SKM-1 (cell line): ENCODE results near the gene TP53TG5.
"Not testable (repeated sequence)": the region's sequence is repeated elsewhere in the genome, so short reads cannot be mapped to it uniquely, and the experiment has no call there.

ENCODE experiments used
- DNase-seq: peaks from one replicate; lab custom pipeline; 2025; ENCODE audit not compliant: unreplicated experiment; lab: John Stamatoyannopoulos, UW

The TP53TG5 gene

DNA sequence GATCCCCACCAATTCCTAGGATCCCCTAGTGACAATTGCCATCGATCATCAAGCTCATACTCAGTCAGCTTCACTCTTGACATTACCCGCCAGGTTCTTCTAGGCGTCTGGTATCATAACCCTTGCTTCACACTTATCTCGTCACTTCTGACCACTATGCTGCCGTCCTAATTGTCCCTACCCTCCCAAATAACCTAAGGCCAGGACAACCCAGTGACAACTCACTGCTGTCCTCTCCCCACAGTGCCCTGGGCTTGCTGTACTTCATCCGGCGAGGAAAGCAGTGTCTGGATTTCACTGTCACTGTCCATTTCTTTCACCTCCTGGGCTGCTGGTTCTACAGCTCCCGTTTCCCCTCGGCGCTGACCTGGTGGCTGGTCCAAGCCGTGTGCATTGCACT is 11.5 kb downstream of the TP53TG5 start:
- no peak for DNase-seq

DNA sequence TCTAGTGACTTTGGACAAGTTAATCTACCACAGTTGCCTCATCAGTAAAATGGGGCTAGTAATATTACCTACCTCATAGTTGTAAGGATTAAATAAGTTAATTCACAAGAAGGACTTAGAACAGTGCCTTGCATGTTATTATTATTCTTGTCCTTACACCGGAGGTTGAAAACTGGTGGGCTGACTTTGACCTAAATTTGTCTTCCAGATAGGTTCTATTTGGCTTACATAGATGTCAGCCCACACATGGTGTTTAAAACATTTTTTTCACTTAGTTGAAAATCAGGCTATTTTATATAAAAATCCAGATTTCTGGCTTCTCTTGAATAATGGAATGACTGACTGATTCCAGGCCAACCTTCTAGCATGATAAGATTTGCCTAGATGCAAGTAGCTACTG is 11.9 kb downstream of the TP53TG5 start:
- DNase-seq = no peak

DNA sequence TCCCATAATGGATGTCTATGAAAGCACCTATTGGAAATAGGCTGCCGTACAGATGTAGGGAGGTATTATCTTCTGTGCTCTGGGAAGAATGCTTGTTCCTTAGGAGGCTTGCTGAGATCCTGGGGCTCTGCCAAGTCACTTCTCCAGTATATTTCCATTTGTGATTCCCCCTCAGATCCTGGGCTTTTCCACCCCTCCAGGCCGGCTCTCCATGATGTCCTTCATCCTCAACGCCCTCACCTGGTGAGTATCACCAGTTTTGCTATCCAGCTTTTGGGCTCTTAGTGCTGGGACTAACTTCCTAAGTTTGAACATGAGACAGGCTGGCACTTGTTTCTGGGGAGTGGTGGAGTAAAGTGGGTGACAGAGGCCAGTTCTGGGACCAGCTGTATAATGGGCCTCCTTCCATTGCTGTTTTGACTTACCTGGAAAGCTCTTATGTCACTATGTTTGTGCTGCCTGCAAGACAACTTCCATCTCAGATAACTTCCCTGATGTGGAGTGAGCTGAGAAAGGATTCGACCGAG is 12.6 kb downstream of the TP53TG5 start:
- no peak for DNase-seq

DNA sequence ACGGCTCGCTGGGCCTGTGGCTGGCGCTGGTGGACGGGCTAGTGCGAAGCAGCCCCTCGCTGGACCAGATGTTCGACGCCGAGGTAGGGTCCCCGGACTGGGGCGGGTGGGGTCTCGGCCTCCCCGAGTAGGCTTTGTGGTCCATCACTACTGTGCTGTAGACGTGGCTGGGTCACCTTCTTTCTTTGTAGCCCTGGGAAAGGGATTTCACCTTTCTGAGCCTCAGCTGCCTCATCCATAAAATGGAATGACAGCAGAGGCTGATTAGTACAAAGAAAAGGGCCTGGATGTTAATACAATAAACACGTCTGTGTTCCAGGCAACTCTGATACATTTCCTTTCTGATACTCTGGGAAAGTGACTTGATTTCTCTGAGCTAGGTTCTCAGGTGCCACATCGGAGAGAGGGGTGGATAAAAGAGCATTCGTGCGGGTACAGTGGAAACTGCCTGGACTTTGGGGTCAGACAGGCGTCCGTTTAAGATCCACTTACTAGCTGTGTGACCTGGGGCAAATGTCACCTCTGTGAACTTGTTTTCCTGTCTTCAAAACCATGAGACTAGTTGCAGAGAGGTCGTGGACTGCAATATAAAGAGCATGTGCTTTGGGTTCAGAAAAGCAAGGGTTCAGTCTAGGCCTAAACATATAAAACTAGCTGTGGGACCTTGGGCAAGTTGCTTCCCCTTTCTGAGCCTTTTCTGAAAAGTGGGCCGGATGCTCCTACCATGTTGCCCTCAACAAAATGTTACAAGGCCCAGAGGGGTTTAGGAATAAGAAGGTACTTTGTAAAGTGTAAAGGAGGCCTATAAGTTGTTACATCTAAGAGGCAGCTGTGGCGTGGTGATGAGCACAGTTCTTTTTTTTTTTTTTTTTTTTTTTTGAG is 14.3 kb downstream of the TP53TG5 start:
- no peak for DNase-seq

DNA sequence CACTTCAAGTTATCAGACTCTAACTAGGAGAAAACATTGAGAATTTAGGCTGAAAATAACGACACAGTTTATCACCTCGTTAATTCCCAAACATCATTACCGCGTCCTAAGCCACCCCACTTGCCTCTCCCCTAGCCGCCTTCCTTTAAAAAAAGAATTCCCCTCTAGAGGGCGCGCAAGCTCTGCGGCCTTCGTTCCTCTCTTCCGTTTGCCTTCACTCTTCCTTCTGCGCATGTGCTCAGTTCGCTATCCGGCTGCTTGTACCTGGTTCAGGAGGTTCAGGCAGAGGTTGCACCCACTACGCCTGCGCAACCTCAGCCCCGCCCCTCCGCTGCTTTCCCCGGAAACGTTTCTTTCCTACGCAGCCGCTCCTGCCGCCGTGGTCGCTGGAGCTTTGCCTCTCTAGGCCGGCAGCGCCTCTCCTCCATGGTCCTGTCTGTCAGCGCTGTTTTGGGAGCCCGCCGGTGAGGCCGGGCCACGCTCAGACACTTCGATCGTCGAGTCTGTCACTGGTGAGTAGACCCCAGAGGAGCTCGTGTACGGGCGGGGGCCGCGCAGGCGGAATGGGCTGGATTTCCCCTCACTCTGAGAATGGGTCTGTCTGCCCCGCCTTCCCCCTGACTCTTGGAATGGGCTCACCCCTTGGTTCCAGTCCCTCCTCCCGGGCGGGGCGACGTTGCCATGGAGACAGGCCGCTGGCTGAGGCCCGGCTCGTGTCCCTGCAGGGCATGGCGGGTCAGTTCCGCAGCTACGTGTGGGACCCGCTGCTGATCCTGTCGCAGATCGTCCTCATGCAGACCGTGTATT is 15.1 kb downstream of the TP53TG5 start, which contains the start of gene SYS1:
TSS of gene SYS1 (plus strand) at position 353 of the 807 bp plus-strand sequence. CDS start at position 729, 376 bp downstream.
- DNase-seq = peak; percentile 99

DNA sequence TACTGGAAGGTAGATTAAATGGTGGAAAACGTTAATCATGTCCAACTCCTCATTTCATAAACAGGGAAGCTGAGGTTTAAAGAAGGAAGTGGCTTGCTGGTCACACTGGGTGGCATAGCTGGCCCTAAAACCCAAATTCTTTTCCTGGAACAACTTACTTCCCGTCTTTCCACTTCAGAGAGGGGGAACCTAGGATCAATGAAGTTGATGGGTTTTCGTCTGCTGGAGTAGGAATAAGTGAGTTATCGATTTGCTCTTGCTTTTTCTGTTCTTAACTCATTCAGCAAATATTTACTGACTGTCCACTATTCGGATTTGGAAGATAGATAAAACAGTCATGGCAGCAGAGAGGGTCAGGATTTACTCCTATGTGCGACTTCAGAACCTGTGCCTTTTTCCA is 16.3 kb downstream of the TP53TG5 start:
- peak; percentile 12 for DNase-seq

DNA sequence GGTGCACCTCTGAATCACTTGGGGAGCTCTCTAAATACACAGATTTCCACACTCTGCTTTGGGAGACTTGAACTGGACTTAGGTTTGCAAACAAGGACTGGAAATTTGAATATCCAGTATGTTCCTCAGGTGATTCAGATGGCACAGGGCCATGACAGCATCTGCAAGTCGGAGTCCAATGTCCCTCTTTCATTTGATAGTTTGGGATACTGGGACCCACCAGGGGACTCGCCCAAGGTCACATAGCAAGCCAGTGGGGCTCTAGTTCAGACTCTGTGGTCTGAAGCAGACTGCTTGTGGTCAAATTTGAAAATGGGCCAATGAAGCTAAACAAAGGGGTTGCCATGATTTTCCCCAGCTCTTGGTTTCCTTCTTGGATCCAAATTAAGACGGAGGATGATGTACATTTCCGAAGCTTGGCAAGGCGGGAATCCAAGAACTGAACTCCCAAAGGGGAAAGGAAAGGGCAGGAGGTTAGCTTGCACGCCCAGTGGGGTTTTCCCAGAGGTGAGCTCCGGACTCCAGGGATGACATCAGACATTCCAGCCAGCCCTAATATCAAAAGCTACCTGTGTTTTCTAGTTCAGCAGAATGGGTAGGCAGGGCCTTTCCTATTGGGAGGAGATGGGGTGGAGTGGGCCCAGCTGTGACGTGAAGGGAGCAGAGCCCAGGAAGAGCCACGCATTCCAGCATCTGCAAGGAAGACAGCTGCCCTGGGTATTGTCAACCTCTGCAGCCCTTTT is 18.5 kb downstream of the TP53TG5 start:
- DNase-seq = no peak

DNA sequence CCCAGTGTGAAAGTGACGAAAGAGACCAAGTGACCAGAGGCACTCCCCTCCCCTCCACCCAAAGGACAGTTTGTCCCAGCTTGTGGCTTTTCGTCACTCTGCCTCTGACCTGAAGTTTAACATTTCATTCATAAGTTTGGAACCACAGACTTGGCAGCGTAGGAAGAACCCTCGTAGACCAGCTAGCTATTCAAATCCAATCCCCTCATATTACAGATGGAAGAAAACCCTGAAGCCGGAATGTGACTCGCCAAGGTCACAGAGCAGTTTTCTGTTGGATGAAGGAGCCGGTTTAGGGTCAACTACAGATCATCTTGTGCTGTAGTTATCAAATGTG is 19.1 kb downstream of the TP53TG5 start:
- no peak for DNase-seq

DNA sequence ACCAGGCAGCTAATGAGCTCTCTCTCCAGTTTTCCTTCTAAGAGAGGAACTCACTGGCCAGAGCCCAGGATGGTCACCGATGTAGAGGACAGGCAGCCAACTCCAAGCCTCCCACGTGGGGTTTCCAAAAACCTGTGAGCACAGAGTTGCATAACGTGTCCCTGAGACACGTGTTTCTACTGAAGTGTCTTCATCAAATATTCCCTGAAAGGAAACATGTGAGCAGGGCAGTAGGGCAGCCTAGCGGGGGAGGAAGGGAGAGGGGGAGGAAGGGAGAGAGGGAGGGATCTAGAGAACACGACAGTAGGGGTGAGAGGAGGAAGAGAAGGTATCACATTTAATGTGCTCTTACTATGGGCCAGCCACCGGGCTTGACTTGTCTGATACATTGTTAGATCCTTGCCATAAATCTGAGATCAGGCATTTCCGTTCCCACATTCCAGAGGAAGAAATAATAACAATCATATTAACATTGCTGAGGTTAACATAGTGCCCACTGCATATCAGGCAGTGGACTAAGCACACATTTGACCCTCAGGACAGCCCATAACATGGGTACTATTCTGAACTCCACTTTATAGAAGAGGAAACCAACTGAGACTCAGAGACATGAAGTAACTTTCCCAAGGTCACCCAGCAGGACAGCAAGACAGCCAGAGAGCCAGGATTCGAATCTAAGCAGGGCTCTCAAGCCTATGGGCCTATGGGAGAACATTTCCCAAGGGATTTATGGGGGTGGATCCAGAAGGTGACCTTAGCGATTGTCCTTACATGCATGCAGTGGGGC is 19.6 kb downstream of the TP53TG5 start:
- no peak for DNase-seq

DNA sequence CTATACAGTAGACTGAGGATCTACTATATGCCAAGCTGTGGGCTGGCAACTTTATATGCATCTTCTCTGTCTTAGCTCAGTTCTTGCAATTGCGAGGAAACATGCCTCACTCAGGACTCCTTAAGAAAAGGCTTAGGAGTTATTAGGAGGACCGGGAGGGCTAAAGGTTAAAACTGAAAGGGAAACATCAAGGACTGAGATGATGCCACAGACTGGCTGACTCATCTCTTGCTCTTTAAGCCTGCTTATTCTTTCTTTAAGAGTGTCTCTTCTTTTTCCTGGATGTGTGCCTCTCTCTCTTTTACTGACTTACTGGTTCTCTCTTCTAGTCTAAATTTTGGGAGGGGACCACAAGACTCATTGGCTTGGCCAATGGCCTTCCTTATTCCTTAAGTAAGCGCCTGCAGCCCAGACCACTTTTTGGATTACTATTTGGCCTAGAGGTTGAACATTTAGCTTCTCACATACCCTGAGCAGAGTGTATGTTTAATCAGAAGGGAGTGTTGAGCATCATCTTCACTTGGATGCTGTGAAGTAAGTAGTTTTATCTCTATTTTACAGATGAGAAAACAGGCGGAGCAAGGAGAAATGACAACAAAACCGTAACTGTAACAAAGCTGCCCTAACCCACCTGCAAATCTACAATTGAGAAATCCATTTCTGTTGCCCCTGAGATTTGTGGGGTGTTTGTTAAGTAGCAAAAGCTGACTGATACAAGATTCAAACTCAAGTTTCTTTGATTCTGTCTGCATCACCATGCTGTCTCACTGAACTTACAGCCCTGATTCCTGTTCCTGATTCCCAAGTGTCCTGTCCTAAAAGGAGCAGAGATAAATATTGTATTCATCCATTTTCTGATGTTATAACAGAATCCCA is 22.7 kb downstream of the TP53TG5 start:
- no peak for DNase-seq

DNA sequence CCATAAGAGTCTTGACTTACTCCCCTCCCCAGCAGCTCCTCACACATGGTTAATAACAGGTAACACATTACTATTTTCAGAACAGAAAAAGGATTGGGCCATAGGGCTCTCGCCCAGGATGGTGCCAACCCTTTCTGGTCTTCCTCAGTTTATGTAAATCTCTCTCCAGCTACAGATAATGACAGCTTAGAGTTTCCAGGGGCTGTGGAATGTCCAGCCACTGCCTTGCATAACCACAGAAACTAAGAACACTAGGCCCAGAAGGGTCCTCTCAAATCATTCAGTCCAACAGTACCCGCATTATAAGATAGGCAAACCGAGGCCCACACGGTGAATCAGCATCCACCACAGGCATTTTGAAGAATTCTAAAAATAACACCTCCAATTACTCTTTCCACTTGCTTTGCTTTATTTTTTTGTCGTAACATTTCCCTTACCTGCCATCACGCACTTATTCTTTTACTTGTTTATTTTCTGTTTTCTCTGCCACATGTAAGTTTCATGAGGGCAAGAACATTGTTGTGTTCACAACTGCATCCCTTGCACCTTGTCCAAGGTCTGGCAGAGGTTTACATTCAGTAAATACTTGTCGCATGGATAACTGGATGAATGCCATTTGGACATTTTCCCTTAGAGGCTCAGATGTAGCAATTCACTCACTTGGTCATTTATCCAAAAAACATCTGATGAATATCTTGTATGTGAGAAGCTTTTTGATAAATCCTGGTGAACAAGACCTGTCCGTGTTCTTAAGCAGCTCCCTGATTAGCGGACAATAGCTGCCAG is 23.5 kb downstream of the TP53TG5 start:
- DNase-seq = no peak

DNA sequence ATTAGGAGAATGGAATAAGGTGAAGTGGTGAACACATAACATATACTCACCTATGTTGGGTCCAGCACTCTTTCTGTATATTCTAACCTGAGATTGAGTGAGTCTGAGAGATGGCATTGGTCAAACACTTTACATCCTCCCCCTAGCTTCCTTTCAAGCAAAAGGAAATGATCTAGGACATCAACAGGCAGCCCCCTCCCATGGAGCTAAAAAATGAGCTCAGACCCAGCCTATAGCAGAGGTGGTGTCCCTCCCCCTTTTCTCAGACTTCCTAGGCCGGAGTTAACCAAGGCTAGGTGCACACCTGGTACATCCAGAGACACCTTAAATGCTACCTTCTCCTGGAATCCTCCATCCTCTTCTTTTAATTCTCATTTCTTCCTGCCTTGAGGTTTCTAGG is 24.4 kb downstream of the TP53TG5 start:
- DNase-seq = no peak

DNA sequence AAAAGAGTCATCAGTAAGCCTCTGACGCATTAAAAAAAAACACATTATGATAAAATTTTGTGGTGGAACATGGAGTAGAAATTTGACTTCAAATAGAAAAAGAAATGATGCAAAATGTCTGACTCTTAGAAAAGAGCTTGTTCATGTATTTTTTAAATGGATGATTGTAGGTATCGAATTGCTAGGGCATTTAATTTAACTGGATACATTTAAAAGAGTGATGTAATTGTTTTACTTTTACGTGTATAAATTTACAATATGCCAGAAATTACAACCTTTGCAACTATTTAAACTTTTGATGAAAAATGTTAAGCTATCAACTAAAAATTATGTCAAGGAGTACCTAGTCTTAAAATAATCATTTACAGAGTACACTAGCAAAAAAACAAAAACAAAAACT is 25.4 kb downstream of the TP53TG5 start:
- DNase-seq = no peak

DNA sequence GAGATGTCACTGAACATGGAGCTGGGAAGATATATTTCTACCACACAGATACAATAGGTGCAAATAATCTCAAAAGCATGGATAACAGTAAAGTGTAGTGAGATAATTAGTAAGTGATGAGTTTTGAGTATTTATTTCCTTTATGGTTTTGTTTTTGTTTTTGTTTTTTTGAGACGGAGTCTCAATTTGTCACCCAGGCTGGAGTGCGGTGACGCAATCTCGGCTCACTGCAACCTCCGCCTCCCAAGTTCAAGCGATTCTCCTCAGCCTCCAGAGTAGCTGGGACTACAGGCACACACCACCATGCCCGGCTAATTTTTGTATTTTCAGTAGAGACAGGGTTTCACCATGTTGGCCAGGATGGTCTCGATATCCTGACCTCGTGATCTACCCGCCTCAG is 27.3 kb downstream of the TP53TG5 start:
- not testable (repeated sequence) for DNase-seq

DNA sequence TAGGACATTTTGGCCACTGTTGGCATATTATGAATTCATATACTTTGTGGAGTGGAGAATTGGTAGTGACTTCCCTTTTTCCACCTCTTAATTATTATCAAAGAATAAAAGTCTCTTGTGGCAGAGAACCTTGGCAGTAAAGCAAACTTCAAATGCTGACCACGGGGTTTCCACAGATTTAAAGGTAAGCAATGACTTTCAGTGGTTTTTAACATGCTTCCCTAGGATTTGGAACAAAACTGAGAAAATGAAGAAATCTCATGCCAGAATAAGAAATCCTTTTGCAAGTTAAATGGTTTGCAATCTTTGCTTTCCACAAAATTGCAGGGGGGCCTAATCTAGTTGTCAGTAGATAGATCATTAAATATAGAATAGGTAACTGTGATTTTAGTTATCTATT is 27.9 kb downstream of the TP53TG5 start:
- DNase-seq = no peak

DNA sequence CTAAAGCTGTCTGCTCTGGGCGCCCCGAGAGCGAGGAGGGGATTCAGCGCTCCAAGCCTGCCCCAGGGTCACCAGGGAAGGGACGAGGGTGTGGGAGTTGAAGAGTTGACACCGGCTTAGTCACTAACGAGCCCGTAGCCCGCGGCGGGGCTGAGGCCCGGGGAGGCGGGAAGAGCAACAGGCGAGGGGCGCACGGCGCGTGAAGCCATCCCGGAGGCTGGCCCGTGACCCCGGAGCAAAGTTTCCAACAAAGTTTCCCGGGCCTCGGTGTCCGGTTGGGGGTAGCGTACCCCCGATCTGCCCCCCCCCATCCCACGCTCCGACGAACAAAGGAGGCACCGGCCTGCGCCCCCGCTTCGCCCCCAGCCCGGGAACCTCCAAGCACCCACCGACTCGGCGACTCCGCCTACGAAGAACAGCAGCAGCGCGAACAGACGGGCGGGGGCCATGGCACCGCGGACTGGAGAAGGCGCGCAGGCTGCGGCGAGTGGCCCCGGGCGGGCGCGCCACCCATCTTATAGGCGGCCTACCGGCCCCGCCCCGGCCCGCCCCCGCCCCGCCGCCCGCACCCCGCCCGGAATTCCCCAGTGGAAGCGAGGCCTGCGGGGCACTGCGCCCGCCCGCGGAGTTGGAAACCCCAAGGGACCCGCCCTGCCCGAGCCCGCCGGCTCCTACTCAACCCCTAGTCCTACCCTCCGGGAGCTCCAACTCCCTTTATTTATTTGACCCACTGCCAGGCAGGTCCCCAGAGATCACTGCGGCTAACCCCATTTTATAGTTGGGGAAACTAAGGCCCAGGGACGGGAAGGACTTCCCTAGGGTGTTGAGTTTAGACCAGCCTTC is 30.0 kb downstream of the TP53TG5 start, which contains the start of gene SDC4:
TSS of gene SDC4 (minus strand) at position 489 of the 843 bp plus-strand sequence. CDS start at position 449, 40 bp downstream.
- DNase-seq = no peak

DNA sequence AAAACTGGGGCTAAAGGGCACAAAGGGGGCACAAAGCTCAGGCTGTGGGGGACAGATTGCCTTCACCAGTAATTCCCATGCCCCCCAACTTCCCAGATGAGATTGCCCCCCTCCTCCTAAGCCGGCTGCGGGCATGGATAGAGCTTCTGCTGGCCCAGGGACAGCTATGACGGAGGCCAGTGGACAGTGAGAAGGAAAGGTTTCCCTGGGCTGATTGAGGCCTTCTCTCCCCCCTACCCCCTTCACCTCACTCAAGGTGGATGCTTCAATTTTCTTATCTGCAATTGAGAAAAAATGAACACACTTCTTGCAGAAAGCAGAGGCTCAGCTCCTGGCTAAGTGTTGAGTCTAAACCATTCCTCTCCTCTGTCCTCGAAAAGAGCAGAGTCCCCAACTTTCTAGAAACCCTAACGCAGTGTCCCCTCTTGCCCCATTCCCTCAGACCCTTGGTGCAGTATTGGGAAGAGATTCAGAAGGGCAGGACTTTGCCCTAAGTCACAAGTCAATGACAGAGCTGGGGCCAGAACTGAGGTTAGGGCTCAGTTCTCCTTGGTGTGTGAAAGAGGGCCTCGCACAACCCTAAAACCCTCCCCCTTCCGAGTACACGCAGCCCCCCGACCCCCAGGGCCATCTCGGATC is 30.7 kb downstream of the TP53TG5 start:
- DNase-seq = no peak
